ENCODE measurements around the gene AGBL1.

AGBL1 gene

GRCh38 chr15:86754846-86755245 is 675.2 kb downstream of the AGBL1 start:
- Histone ChIP-seq H3K4me2 (ENCODE audit: low read depth, low read length, poor library complexity, severe bottlenecking) (no peak overlapping the region), H3K9me2 (replicated peaks; ENCODE audit: insufficient read depth, low read length) (0 out of 2 replicates have a peak, but pooled peaks cover 3% of the 10 kb centered on the region), H3K9me3 (ENCODE audit: insufficient read depth, low read length) (no peaks in the 10 kb centered on the region), H3K36me3 (ENCODE audit: low read length) (no peaks in the 10 kb centered on the region), H3K27ac (ENCODE audit: low read depth, low read length) (no peak overlapping the region), H3K4me3 (ENCODE audit: insufficient read depth, low read length, poor library complexity, severe bottlenecking) (no peak overlapping the region), H3K9ac (ENCODE audit: low read length) (no peak overlapping the region), H4K20me1 (ENCODE audit: low read depth, low read length) (no peaks in the 10 kb centered on the region), H3K27me3 (ENCODE audit: low read length) (no peaks in the 10 kb centered on the region), H3F3A (ENCODE audit: insufficient read depth) (no peaks in the 10 kb centered on the region), H2AFZ (ENCODE audit: low read depth, low read length, severe bottlenecking) (no peak overlapping the region), H3K79me2 (ENCODE audit: insufficient read depth, low read length) (no peaks in the 10 kb centered on the region)
- TF ChIP-seq EZH2phosphoT487 (conservative IDR thresholded peaks at IDR 0.05; ENCODE audit: low read length) (no peak), CTCF (IDR thresholded peaks at IDR 0.05; ENCODE audit: insufficient read depth, low read length, poor library complexity, severe bottlenecking) (no peak)

GRCh38 chr15:86756688-86757087 is 677.0 kb downstream of the AGBL1 start:
- Histone ChIP-seq H3K9ac (ENCODE audit: low read length) (no peak overlapping the region), H3K4me3 (ENCODE audit: insufficient read depth, low read length, poor library complexity, severe bottlenecking) (no peak overlapping the region), H3K9me2 (replicated peaks; ENCODE audit: insufficient read depth, low read length) (no peaks in the 10 kb centered on the region), H4K20me1 (ENCODE audit: low read depth, low read length) (no peaks in the 10 kb centered on the region), H2AFZ (ENCODE audit: low read depth, low read length, severe bottlenecking) (no peak overlapping the region), H3K79me2 (ENCODE audit: insufficient read depth, low read length) (no peaks in the 10 kb centered on the region), H3K4me2 (ENCODE audit: low read depth, low read length, poor library complexity, severe bottlenecking) (no peak overlapping the region), H3K9me3 (ENCODE audit: insufficient read depth, low read length) (no peaks in the 10 kb centered on the region), H3K36me3 (ENCODE audit: low read length) (no peaks in the 10 kb centered on the region), H3K27ac (ENCODE audit: low read depth, low read length) (no peak overlapping the region), H3F3A (ENCODE audit: insufficient read depth) (no peaks in the 10 kb centered on the region), H3K27me3 (ENCODE audit: low read length) (no peaks in the 10 kb centered on the region)
- TF ChIP-seq CTCF (IDR thresholded peaks at IDR 0.05; ENCODE audit: insufficient read depth, low read length, poor library complexity, severe bottlenecking), result no peak
- no peak for TF ChIP-seq EZH2phosphoT487 (conservative IDR thresholded peaks at IDR 0.05; ENCODE audit: low read length)

GRCh38 chr15:86759800-86760523 is 680.3 kb downstream of the AGBL1 start:
- H2AFZ ChIP-seq (ENCODE audit: low read depth, low read length, severe bottlenecking), result no peak overlapping the region
- H3K27me3 ChIP-seq (ENCODE audit: low read length), result no peaks in the 10 kb centered on the region
- H3K9me3 ChIP-seq (ENCODE audit: insufficient read depth, low read length), result no peaks in the 10 kb centered on the region
- H3F3A ChIP-seq (ENCODE audit: insufficient read depth), result no peaks in the 10 kb centered on the region
- no peaks in the 10 kb centered on the region for H3K36me3 ChIP-seq (ENCODE audit: low read length)
- H3K4me2 ChIP-seq (ENCODE audit: low read depth, low read length, poor library complexity, severe bottlenecking), result no peak overlapping the region
- no peaks in the 10 kb centered on the region for H3K79me2 ChIP-seq (ENCODE audit: insufficient read depth, low read length)
- H4K20me1 ChIP-seq (ENCODE audit: low read depth, low read length), result no peaks in the 10 kb centered on the region
- no peak overlapping the region for H3K9ac ChIP-seq (ENCODE audit: low read length)
- H3K9me2 ChIP-seq (replicated peaks; ENCODE audit: insufficient read depth, low read length), result no peaks in the 10 kb centered on the region
- no peak overlapping the region for H3K27ac ChIP-seq (ENCODE audit: low read depth, low read length)
- H3K4me3 ChIP-seq (ENCODE audit: insufficient read depth, low read length, poor library complexity, severe bottlenecking), result no peak overlapping the region
- TF ChIP-seq EZH2phosphoT487 (conservative IDR thresholded peaks at IDR 0.05; ENCODE audit: low read length) (no peak), CTCF (IDR thresholded peaks at IDR 0.05; ENCODE audit: insufficient read depth, low read length, poor library complexity, severe bottlenecking) (no peak)

All from SU-DHL-6 (cell line).